Neutrophil (primary cell): Measurements from ENCODE around the gene NIPAL3.
"Not testable (repeated sequence)": the region's sequence is repeated elsewhere in the genome, so short reads cannot be mapped to it uniquely, and the experiment has no call there.

ENCODE experiments used
- H3K27ac ChIP-seq: fragments of 200-600 bp; sonication (generic); 2 replicates; pipeline ENCODE4 v1.5.1; 2016; ENCODE audit warnings: mild to moderate bottlenecking, moderate library complexity
- H3K27me3 ChIP-seq: fragments of 200-600 bp; sonication (generic); 2 replicates; pipeline ENCODE4 v1.6.0; 2016; ENCODE audit warnings: mild to moderate bottlenecking
- H3K36me3 ChIP-seq: fragments of 200-600 bp; sonication (generic); 2 replicates; pipeline ENCODE4 v1.5.1; 2017
- H3K4me1 ChIP-seq, 2 experiments: fragments of 200-600 bp in 1 of 2; sonication (generic) in 1 of 2; 1 replicate in 1 of 2; 2 replicates in 1 of 2; pipeline versions ENCODE4 v1.5.1 to v1.6.1; 2013 to 2016; ENCODE audit warnings: low read depth in 1 of 2, low read length in 1 of 2, mild to moderate bottlenecking in 1 of 2, moderate library complexity in 1 of 2; ENCODE audit not compliant: control insufficient read depth in 1 of 2, insufficient read depth in 1 of 2
- H3K4me3 ChIP-seq, 2 experiments: fragments of 200-600 bp in 1 of 2; sonication (generic) in 1 of 2; 1 replicate in 1 of 2; 2 replicates in 1 of 2; pipeline ENCODE4 v1.5.1; 2013 to 2016; ENCODE audit warnings: low read depth in 1 of 2, low read length in 1 of 2, mild to moderate bottlenecking in 1 of 2, moderate library complexity in 1 of 2
- H3K9me3 ChIP-seq: fragments of 200-600 bp; sonication (generic); 2 replicates; pipeline ENCODE4 v1.5.1; 2016
- CTCF ChIP-seq: fragments of 200-600 bp; sonication (generic); IDR thresholded peaks from 2 replicates; pipeline ENCODE4 v1.5.1; 2016; ENCODE audit warnings: antibody characterized with exemption

Gene NIPAL3

GRCh38 chr1:24452922-24453485, 37.4 kb downstream of the NIPAL3 start:
- Histone ChIP-seq H3K36me3 (peaks cover 89% of the 10 kb centered on the region), H3K9me3 (no peaks in the 10 kb centered on the region), H3K4me1 (no peaks in the 10 kb centered on the region), H3K27me3 (no peaks in the 10 kb centered on the region), H3K4me3 (no peak overlapping the region), H3K27ac (no peak overlapping the region)
- TF ChIP-seq CTCF: no peak

- H3K4me1 ChIP-seq: no peaks in the 10 kb centered on the region
- no peak overlapping the region for H3K4me3 ChIP-seq
- peaks cover 94% of the 10 kb centered on the region for H3K36me3 ChIP-seq
- no peak overlapping the region for H3K27ac ChIP-seq
- no peaks in the 10 kb centered on the region for H3K27me3 ChIP-seq
- no peak for TF ChIP-seq CTCF
- H3K9me3 ChIP-seq: no peaks in the 10 kb centered on the region
Observed at GRCh38 chr1:24454673-24455072, 39.1 kb downstream of the NIPAL3 start.

GRCh38 chr1:24455272-24455671, 39.7 kb downstream of the NIPAL3 start:
- no peak overlapping the region for H3K4me3 ChIP-seq
- H3K36me3 ChIP-seq: peaks cover 94% of the 10 kb centered on the region
- no peaks in the 10 kb centered on the region for H3K27me3 ChIP-seq
- no peak for TF ChIP-seq CTCF
- no peaks in the 10 kb centered on the region for H3K4me1 ChIP-seq
- H3K27ac ChIP-seq: no peak overlapping the region
- no peaks in the 10 kb centered on the region for H3K9me3 ChIP-seq

- no peaks in the 10 kb centered on the region for H3K4me1 ChIP-seq
- H3K4me3 ChIP-seq: no peak overlapping the region
- no peak overlapping the region for H3K27ac ChIP-seq
- no peaks in the 10 kb centered on the region for H3K27me3 ChIP-seq
- H3K9me3 ChIP-seq: no peaks in the 10 kb centered on the region
- peaks cover 89% of the 10 kb centered on the region for H3K36me3 ChIP-seq
- TF ChIP-seq CTCF: no peak
Observed at GRCh38 chr1:24457866-24458265, 42.3 kb downstream of the NIPAL3 start.

GRCh38 chr1:24459551-24460266, 44.1 kb downstream of the NIPAL3 start:
- TF ChIP-seq CTCF: no peak
- H3K4me1 ChIP-seq: no peaks in the 10 kb centered on the region
- H3K36me3 ChIP-seq: peaks cover 87% of the 10 kb centered on the region
- H3K27ac ChIP-seq: no peak overlapping the region
- H3K9me3 ChIP-seq: no peaks in the 10 kb centered on the region
- H3K27me3 ChIP-seq: no peaks in the 10 kb centered on the region
- no peak overlapping the region for H3K4me3 ChIP-seq

- H3K27me3 ChIP-seq, H3K27ac ChIP-seq, H3K4me3 ChIP-seq, H3K4me1 ChIP-seq, H3K9me3 ChIP-seq: not testable (repeated sequence)
- H3K36me3 ChIP-seq: peaks cover 87% of the 10 kb centered on the region
Observed at GRCh38 chr1:24462128-24462527, 46.5 kb downstream of the NIPAL3 start.
